GM12878 (cell line): Measurements from ENCODE around the gene ABCB8. TPM values are rescaled to one million over a fixed set of nuclear protein-coding genes. Genes with fewer than 3 reads are reported as not detected.

Source experiments
- ATAC-seq: fragments of 200-7000 bp; cut with Tn5 transposase; 3 replicates; pipeline ENCODE4 v1.9.1; 2020; ENCODE audit warnings: mild to moderate bottlenecking, moderate library complexity
- BruUV-seq: library from RNA; stranded (reverse); fragments of 400-500 nt; replicated peaks from 2 replicates; lab custom pipeline; 2021; lab: Mats Ljungman, UMichigan
- CTCF ChIA-PET: fragments of 300-600 bp; sonication (Branson Sonifier 250); formaldehyde crosslinking; extraction: SDS; loops from one replicate; lab custom pipeline; 2021; ENCODE audit warnings: inconsistent platforms; lab: Yijun Ruan, JAX
- POLR2A ChIA-PET: fragments of 350-600 bp; formaldehyde crosslinking; extraction: SDS; loops from one replicate; lab custom pipeline; 2021; ENCODE audit warnings: inconsistent platforms; lab: Charles Lee
- RAD21 ChIA-PET: fragments of 300-600 bp; sonication (Branson Sonifier 250); formaldehyde crosslinking; loops from one replicate; lab custom pipeline; 2023; ENCODE audit warnings: antibody characterized with exemption; ENCODE audit not compliant: unreplicated experiment; lab: Charles Lee
- SMC1A ChIA-PET: fragments of 300-600 bp; sonication (Branson Sonifier 250); formaldehyde crosslinking; loops from one replicate; lab custom pipeline; 2023; ENCODE audit not compliant: unreplicated experiment, uncharacterized antibody; lab: Charles Lee
- DNase-seq: peaks from one replicate; pipeline ENCODE4 v3.0.0-alpha.2; 2011; ENCODE audit warnings: low read depth, low spot score
- FAIRE-seq: peaks from 3 replicates; lab custom pipeline; 2011; peaks lifted over from hg19 to GRCh38; lab: Jason Lieb, UNC
- H2AFZ ChIP-seq: 2 replicates; pipeline ENCODE4 v1.6.0; 2011; ENCODE audit warnings: low read depth, low read length, control low read depth; ENCODE audit not compliant: control insufficient read depth
- H3K27ac ChIP-seq: 2 replicates; pipeline ENCODE4 v1.5.1; 2011; ENCODE audit warnings: control low read depth; ENCODE audit not compliant: control insufficient read depth, insufficient read depth
- H3K27me3 ChIP-seq, 2 experiments: replicated peaks in 1 of 2; 2 replicates each; pipeline versions ENCODE4 v1.6.0 to v1.6.1; 2011; ENCODE audit warnings: low read length in 1 of 2; ENCODE audit not compliant: control insufficient read depth in 2 of 2, insufficient read depth in 2 of 2
- H3K36me3 ChIP-seq, 2 experiments: 2 replicates each; pipeline ENCODE4 v1.5.1; 2011; ENCODE audit warnings: low read length in 1 of 2; ENCODE audit not compliant: control insufficient read depth in 2 of 2, insufficient read depth in 2 of 2
- H3K4me1 ChIP-seq: 2 replicates; pipeline ENCODE4 v1.6.1; 2011; ENCODE audit warnings: mild to moderate bottlenecking, low read length, moderate library complexity, mixed read lengths; ENCODE audit not compliant: control insufficient read depth, insufficient read depth
- H3K4me2 ChIP-seq: 2 replicates; pipeline ENCODE4 v1.6.0; 2011; ENCODE audit warnings: control low read depth; ENCODE audit not compliant: control insufficient read depth, insufficient read depth
- H3K4me3 ChIP-seq: fragments of 200-600 bp; sonication (generic); 2 replicates; pipeline ENCODE4 v1.5.1; 2016
- H3K79me2 ChIP-seq: 2 replicates; pipeline ENCODE4 v1.6.0; 2011; ENCODE audit warnings: low read length; ENCODE audit not compliant: control insufficient read depth, insufficient read depth
- H3K9ac ChIP-seq: 2 replicates; pipeline ENCODE4 v1.8.0; 2011; ENCODE audit warnings: low read length, control low read depth, mixed read lengths; ENCODE audit not compliant: control insufficient read depth, insufficient read depth
- H3K9me3 ChIP-seq: replicated peaks from 3 replicates; pipeline ENCODE4 v1.5.1; 2011; ENCODE audit warnings: mild to moderate bottlenecking, low read length; ENCODE audit not compliant: control insufficient read depth, insufficient read depth
- H4K20me1 ChIP-seq: 2 replicates; pipeline ENCODE4 v1.6.0; 2011; ENCODE audit not compliant: control insufficient read depth, insufficient read depth
- BMI1 ChIP-seq: fragments of 450-650 bp; IDR thresholded peaks from 2 replicates; pipeline ENCODE4 v1.6.1; 2016; ENCODE audit warnings: mild to moderate bottlenecking, moderate library complexity, borderline replicate concordance
- CBX3 ChIP-seq: fragments of 200-600 bp; sonication (generic); IDR thresholded peaks from 2 replicates; pipeline ENCODE4 v1.6.1; 2016; ENCODE audit warnings: low read depth, borderline replicate concordance
- GABPA ChIP-seq: IDR thresholded peaks from 2 replicates; pipeline ENCODE4 v1.6.1; 2014; ENCODE audit warnings: antibody characterized with exemption, low read depth, mild to moderate bottlenecking, inconsistent platforms
- JUNB ChIP-seq: IDR thresholded peaks from 2 replicates; pipeline ENCODE4 v1.6.1; 2016; ENCODE audit warnings: antibody characterized with exemption, mild to moderate bottlenecking
- KLF5 ChIP-seq: fragments of 450-650 bp; IDR thresholded peaks from 2 replicates; pipeline ENCODE4 v1.6.1; 2014; ENCODE audit warnings: mild to moderate bottlenecking; ENCODE audit not compliant: partially characterized antibody
- NFYB ChIP-seq: IDR thresholded peaks from 2 replicates; pipeline ENCODE4 v1.6.1; 2011; ENCODE audit warnings: low read depth, mild to moderate bottlenecking, low read length, improper control_type of control experiment, moderate library complexity; ENCODE audit not compliant: insufficient read depth
- POLR2AphosphoS2 ChIP-seq: IDR thresholded peaks from 2 replicates; pipeline ENCODE4 v1.6.1; 2011; ENCODE audit warnings: low read depth, mild to moderate bottlenecking, low read length, improper control_type of control experiment, moderate library complexity
- SREBF1 ChIP-seq: IDR thresholded peaks from 2 replicates; pipeline ENCODE4 v1.6.1; 2012; ENCODE audit warnings: mild to moderate bottlenecking, low read length
- SRF ChIP-seq, 2 experiments: IDR thresholded peaks; 2 replicates each; pipeline ENCODE4 v1.6.1; 2011; ENCODE audit warnings: low read depth in 2 of 2, low read length in 2 of 2, mild to moderate bottlenecking in 1 of 2, moderate library complexity in 1 of 2
- STAT1 ChIP-seq: fragments of 450-650 bp; conservative IDR thresholded peaks from 2 replicates; pipeline ENCODE4 v1.6.1; 2014; ENCODE audit warnings: antibody characterized with exemption, mild to moderate bottlenecking
- ZBTB33 ChIP-seq: fragments of 450-650 bp; IDR thresholded peaks from 2 replicates; pipeline ENCODE4 v1.6.1; 2017; ENCODE audit warnings: mild to moderate bottlenecking
- WGBS: methylation state at CpG from one replicate; pipeline ENCODE4 v1.1.6; 2016; ENCODE audit warnings: low lambda C conversion rate; ENCODE audit not compliant: insufficient replicate concordance, insufficient coverage; ENCODE audit errors: missing lambda C conversion rate; 5-methylcytosine and 5-hydroxymethylcytosine counted together
- in situ Hi-C: fragments of 300-500 bp; cut with MboI; formaldehyde crosslinking; loops from 9 replicates; pipeline ENCODE4 v1.14.3; 2018; ENCODE audit warnings: mixed read lengths
- intact Hi-C: fragments of 100-400 bp; cut with micrococcal nuclease; formaldehyde crosslinking; loops from one replicate; pipeline ENCODE4 v1.14.2; 2022; ENCODE audit not compliant: unreplicated experiment
- polyA plus RNA-seq, 11 experiments: library from polyadenylated mRNA; depleted of rRNA in 4 of 11; unstranded in 6 of 11; stranded (reverse) in 5 of 11; fragments of >200 nt; fragmentation: Nextera tagmentation in 4 of 11; fragmentation: Illumina TruSeq in 1 of 11; extraction: Ambion mirVana in 4 of 11; extraction: Trizol in 1 of 11; gene quantifications; 1 replicate in 1 of 11; 2 replicates in 10 of 11; pipeline versions ENCODE4 v1.2.1 to v1.2.3, GENCODE V29; 2011 to 2016; ENCODE audit warnings: inconsistent platforms in 2 of 11, missing spikeins in 2 of 11, low read depth in 1 of 11
- total RNA-seq, 4 experiments: library from RNA; depleted of rRNA in 3 of 4; stranded (reverse); fragments of >200 nt in 3 of 4; fragmentation: Illumina TruSeq in 1 of 4; extraction: Trizol in 1 of 4; gene quantifications; 2 replicates each; pipeline versions ENCODE4 v1.2.1 to v1.2.3, GENCODE V29; 2013 to 2021
- TF ChIP-seq, protein P1 (sequence below): IDR thresholded peaks from 2 replicates; pipeline ENCODE4 v1.6.1; 2011; ENCODE audit warnings: low read depth, mild to moderate bottlenecking, low read length, moderate library complexity, borderline replicate concordance; ENCODE audit errors: extremely low read depth
- TF ChIP-seq, protein P2 (sequence below): fragments of 450-650 bp; IDR thresholded peaks from 2 replicates; pipeline ENCODE4 v1.6.1; 2017; ENCODE audit warnings: low read depth, mild to moderate bottlenecking, moderate library complexity

Gene ABCB8
- total and polyA plus RNA-seq, 10 of the 15 experiments (the other 5 are each of a cell fraction or from before 2014, with no cell fraction given): 0.77 to 34.8 (median 18.9) TPM

GRCh38 chr7:151038951-151039849 lies 10.9 kb downstream of the ABCB8 start:
- no peaks in the 10 kb centered on the region for H4K20me1 ChIP-seq
- no peak overlapping the region for H2AFZ ChIP-seq
- in situ Hi-C loops: no loop called here
- H3K27me3 ChIP-seq: no peaks in the 10 kb centered on the region
- no peaks in the 10 kb centered on the region for H3K4me1 ChIP-seq
- H3K9ac ChIP-seq: no peak overlapping the region
- FAIRE-seq (no peak), ATAC-seq (peak; percentile 78), DNase-seq (no peak)
- ChIA-PET POLR2A (interaction anchor here (0.6 kb wide), 1 partner anchor 51 kb away, joined by 4 read pairs; no protein-coding TSS in a partner anchor), RAD21 (no interaction called here), CTCF (interaction anchor here (1.2 kb wide), 1 partner anchor 10 kb away, joined by 3 read pairs; no protein-coding TSS in a partner anchor), SMC1A (no interaction called here)
- H3K27ac ChIP-seq: no peak overlapping the region
- no peaks in the 10 kb centered on the region for H3K9me3 ChIP-seq
- intact Hi-C loops: no loop called here
- 63% methylated on average over 12 of the region's 12 CpGs for WGBS
- no peak for TF ChIP-seq BMI1
- TF ChIP-seq ZBTB33: no peak
- TF ChIP-seq GABPA: no peak
- no peak for TF ChIP-seq NFYB
- TF ChIP-seq SRF (IDR thresholded peaks at IDR 0.05; ENCODE audit: low read depth in 2 of 2, low read length in 2 of 2): no peak
- TF ChIP-seq, protein P1, sequence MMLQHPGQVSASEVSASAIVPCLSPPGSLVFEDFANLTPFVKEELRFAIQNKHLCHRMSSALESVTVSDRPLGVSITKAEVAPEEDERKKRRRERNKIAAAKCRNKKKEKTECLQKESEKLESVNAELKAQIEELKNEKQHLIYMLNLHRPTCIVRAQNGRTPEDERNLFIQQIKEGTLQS: no peak
- TF ChIP-seq SREBF1: no peak
- TF ChIP-seq STAT1: no peak
- TF ChIP-seq KLF5: no peak
- TF ChIP-seq CBX3: no peak
- no peak for TF ChIP-seq POLR2AphosphoS2
- TF ChIP-seq, protein P2, sequence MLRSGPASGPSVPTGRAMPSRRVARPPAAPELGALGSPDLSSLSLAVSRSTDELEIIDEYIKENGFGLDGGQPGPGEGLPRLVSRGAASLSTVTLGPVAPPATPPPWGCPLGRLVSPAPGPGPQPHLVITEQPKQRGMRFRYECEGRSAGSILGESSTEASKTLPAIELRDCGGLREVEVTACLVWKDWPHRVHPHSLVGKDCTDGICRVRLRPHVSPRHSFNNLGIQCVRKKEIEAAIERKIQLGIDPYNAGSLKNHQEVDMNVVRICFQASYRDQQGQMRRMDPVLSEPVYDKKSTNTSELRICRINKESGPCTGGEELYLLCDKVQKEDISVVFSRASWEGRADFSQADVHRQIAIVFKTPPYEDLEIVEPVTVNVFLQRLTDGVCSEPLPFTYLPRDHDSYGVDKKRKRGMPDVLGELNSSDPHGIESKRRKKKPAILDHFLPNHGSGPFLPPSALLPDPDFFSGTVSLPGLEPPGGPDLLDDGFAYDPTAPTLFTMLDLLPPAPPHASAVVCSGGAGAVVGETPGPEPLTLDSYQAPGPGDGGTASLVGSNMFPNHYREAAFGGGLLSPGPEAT: no peak
- TF ChIP-seq JUNB: no peak
- H3K4me3 ChIP-seq: no peak overlapping the region
- no peak overlapping the region for H3K4me2 ChIP-seq
- no peaks in the 10 kb centered on the region for H3K79me2 ChIP-seq
- no peaks in the 10 kb centered on the region; a peak in 1 of 4 replicates for H3K36me3 ChIP-seq
- no TSS peak for BruUV-seq
